Metanephros (tissue), 2 donors: ENCODE data around the gene HSD3B7. TPM values are rescaled to one million over a fixed set of nuclear protein-coding genes. Genes with fewer than 3 reads are reported as not detected.

Source experiments
- small RNA-seq: library from RNA; depleted of rRNA; stranded (forward); fragments of <200 nt; gene quantifications from one replicate; pipeline ENCODE3, GENCODE V24; 2014; ENCODE audit warnings: low replicate concordance
- total RNA-seq: library from RNA; depleted of rRNA; stranded (reverse); fragments of >200 nt; gene quantifications from one replicate; pipeline ENCODE4 v1.2.3, GENCODE V29; 2014

The HSD3B7 gene
- 11.3 TPM for total RNA-seq

GRCh38 chr16:30984669-30985400 lies at the start of gene HSD3B7:
TSS of gene HSD3B7 (plus strand) at chr16:30985207. CDS start at chr16:30985659, 452 bp downstream.

GRCh38 chr16:30948667-30949649 lies 36.0 kb upstream of the HSD3B7 start, which contains the start of gene ORAI3:
TSS of gene ORAI3 (plus strand) at chr16:30949068. CDS start at chr16:30949290, 222 bp downstream.

GRCh38 chr16:30957456-30958174 lies 27.4 kb upstream of the HSD3B7 start, which contains the start of gene SETD1A:
TSS of gene SETD1A (plus strand) at chr16:30957754. CDS start at chr16:30958732, 978 bp downstream.

GRCh38 chr16:31010585-31011325 lies 25.7 kb downstream of the HSD3B7 start, which contains the start of gene STX1B:
TSS of gene STX1B (minus strand) at chr16:31010638. CDS start at chr16:31010396, 242 bp downstream.

GRCh38 chr16:31032736-31033708 lies 48.0 kb downstream of the HSD3B7 start, which contains the start of gene STX4:
TSS of gene STX4 (plus strand) at chr16:31033558. CDS start at chr16:31033806, 248 bp downstream.

Small RNA genes lying within 50 kb of the gene (small RNA-seq; reads per million reads assigned to genes)
- gene AC135048.1 = not detected

Other genes with a start within 250 kb of the HSD3B7 start
- 22.6 TPM for gene PHKG2, start 236.8 kb upstream of the HSD3B7 start, total RNA-seq
- 7.0 TPM for gene CFAP119, start 223.1 kb upstream of the HSD3B7 start, total RNA-seq
- gene RNF40, start 222.9 kb upstream of the HSD3B7 start, total RNA-seq = 92.8 TPM
- gene ZNF629, start 198.0 kb upstream of the HSD3B7 start, total RNA-seq = 17.5 TPM
- gene BCL7C, start 91.1 kb upstream of the HSD3B7 start, total RNA-seq = 34.0 TPM
- 4.8 TPM for gene CTF1, start 88.6 kb upstream of the HSD3B7 start, total RNA-seq
- gene FBXL19, start 61.6 kb upstream of the HSD3B7 start, total RNA-seq = 18.0 TPM
- 21.8 TPM for gene ORAI3, start 36.1 kb upstream of the HSD3B7 start, total RNA-seq
- gene SETD1A, start 27.5 kb upstream of the HSD3B7 start, total RNA-seq = 9.5 TPM
- 2.6 TPM for gene STX1B, start 25.4 kb downstream of the HSD3B7 start, total RNA-seq
- 30.0 TPM for gene STX4, start 48.4 kb downstream of the HSD3B7 start, total RNA-seq
- 6.5 TPM for gene ZNF668, start 89.0 kb downstream of the HSD3B7 start, total RNA-seq
- 17.9 TPM for gene ZNF646, start 89.2 kb downstream of the HSD3B7 start, total RNA-seq
- 1.1 TPM for gene PRSS53, start 103.7 kb downstream of the HSD3B7 start, total RNA-seq
- 58.7 TPM for gene VKORC1, start 109.6 kb downstream of the HSD3B7 start, total RNA-seq
- gene BCKDK, start 123.2 kb downstream of the HSD3B7 start, total RNA-seq = 32.8 TPM
- 59.0 TPM for gene KAT8, start 132.5 kb downstream of the HSD3B7 start, total RNA-seq
- 30.2 TPM for gene PRSS8, start 150.5 kb downstream of the HSD3B7 start, total RNA-seq
- gene PRSS36, start 164.9 kb downstream of the HSD3B7 start, total RNA-seq = 0.76 TPM
- 151 TPM for gene FUS, start 194.9 kb downstream of the HSD3B7 start, total RNA-seq
- 23.4 TPM for gene PYCARD, start 217.6 kb downstream of the HSD3B7 start, total RNA-seq
- 13.8 TPM for gene TRIM72, start 228.9 kb downstream of the HSD3B7 start, total RNA-seq
- gene PYDC1, start 231.9 kb downstream of the HSD3B7 start, total RNA-seq = not detected